Measurements from ENCODE around the gene CENPL. TPM values are rescaled to one million over a fixed set of nuclear protein-coding genes. Genes with fewer than 3 reads are reported as not detected.

The CENPL gene
- total and polyA plus RNA-seq, 9 of the 15 experiments (the other 6 are each of a cell fraction or from before 2014, with no cell fraction given): 33.0 to 52.7 (median 39.7) TPM

DNA sequence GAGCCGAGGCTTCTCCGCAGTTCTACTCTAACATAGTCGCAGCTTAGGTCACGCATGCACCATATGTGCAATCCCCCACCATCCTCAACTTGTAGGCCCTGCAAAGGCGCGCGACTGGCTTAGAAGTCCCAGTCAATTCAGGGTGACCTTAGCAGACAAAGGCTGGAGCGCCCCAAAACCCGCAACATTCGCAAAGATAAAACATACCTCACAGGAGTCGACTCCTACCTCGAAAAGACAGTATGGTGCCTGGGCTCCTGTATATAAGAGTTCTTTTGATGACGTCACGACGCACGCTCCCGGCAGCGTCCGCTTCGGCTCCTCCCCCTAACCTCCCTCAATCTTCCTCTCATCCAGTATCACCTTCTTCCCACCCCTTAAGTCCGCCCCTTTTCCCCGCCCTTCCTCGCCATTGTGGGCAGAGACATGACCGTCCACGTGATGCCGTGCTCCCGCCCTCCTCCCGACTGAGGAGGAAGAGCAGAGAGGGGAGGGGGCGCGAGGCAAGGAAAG is 43.1 kb upstream of the CENPL start, which contains the start of gene GAS5 (continued):
- peak; percentile 61; the same call in 1 of the 2 replicates for TF ChIP-seq NCOA6 (IDR thresholded peaks at IDR 0.05)
- TF ChIP-seq KAT2B (IDR thresholded peaks at IDR 0.05; ENCODE audit: low read depth, low read length): no peak
- TF ChIP-seq ILK (tag; IDR thresholded peaks at IDR 0.05; ENCODE audit: borderline replicate concordance, low read depth): no peak
- 0 out of 2 replicates have a peak, but pooled peaks have one; percentile 5 for TF ChIP-seq RFX7 (CRISPR knock-in tag; IDR thresholded peaks at IDR 0.05)
- TF ChIP-seq, protein P1, sequence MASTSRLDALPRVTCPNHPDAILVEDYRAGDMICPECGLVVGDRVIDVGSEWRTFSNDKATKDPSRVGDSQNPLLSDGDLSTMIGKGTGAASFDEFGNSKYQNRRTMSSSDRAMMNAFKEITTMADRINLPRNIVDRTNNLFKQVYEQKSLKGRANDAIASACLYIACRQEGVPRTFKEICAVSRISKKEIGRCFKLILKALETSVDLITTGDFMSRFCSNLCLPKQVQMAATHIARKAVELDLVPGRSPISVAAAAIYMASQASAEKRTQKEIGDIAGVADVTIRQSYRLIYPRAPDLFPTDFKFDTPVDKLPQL (IDR thresholded peaks at IDR 0.05; ENCODE audit: extremely low read depth, insufficient read length): peak; percentile 97
- no peak for TF ChIP-seq SIX5 (IDR thresholded peaks at IDR 0.05; ENCODE audit: borderline replicate concordance in 1 of 2, insufficient read depth in 1 of 2, low read depth in 1 of 2, low read length in 2 of 2)
- TF ChIP-seq, protein P2, sequence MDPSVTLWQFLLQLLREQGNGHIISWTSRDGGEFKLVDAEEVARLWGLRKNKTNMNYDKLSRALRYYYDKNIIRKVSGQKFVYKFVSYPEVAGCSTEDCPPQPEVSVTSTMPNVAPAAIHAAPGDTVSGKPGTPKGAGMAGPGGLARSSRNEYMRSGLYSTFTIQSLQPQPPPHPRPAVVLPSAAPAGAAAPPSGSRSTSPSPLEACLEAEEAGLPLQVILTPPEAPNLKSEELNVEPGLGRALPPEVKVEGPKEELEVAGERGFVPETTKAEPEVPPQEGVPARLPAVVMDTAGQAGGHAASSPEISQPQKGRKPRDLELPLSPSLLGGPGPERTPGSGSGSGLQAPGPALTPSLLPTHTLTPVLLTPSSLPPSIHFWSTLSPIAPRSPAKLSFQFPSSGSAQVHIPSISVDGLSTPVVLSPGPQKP (CRISPR knock-in tag; IDR thresholded peaks at IDR 0.05): no peak
- TF ChIP-seq ZNF766 (CRISPR knock-in tag; conservative IDR thresholded peaks at IDR 0.05): peak; percentile 67; the same call in 1 of the 2 replicates
- TF ChIP-seq PURB (CRISPR knock-in tag; IDR thresholded peaks at IDR 0.05; ENCODE audit: low read depth): no peak
- no peak; the same call in 1 of the 2 replicates for TF ChIP-seq CBFB (CRISPR knock-in tag; IDR thresholded peaks at IDR 0.05)
- no peak for TF ChIP-seq DIDO1 (tag; IDR thresholded peaks at IDR 0.05; ENCODE audit: low read depth)
- TF ChIP-seq RHOXF2B (CRISPR knock-in tag; conservative IDR thresholded peaks at IDR 0.05): peak; percentile 63; the same call in 1 of the 2 replicates
- no peak for TF ChIP-seq WHSC1 (IDR thresholded peaks at IDR 0.05; ENCODE audit: low read length)
- peak; percentile 75; the same call in 1 of the 2 replicates for TF ChIP-seq ESRRA (IDR thresholded peaks at IDR 0.05; ENCODE audit: borderline replicate concordance, low read depth)
- peak; percentile 28 for TF ChIP-seq PCBP1 (IDR thresholded peaks at IDR 0.05; ENCODE audit: low read depth, low read length, poor library complexity, severe bottlenecking)
- peak; percentile 87 for TF ChIP-seq PHTF2 (CRISPR knock-in tag; IDR thresholded peaks at IDR 0.05)
- no peak; the same call in 1 of the 2 replicates for TF ChIP-seq CC2D1A (IDR thresholded peaks at IDR 0.05)
- TF ChIP-seq, protein P3, sequence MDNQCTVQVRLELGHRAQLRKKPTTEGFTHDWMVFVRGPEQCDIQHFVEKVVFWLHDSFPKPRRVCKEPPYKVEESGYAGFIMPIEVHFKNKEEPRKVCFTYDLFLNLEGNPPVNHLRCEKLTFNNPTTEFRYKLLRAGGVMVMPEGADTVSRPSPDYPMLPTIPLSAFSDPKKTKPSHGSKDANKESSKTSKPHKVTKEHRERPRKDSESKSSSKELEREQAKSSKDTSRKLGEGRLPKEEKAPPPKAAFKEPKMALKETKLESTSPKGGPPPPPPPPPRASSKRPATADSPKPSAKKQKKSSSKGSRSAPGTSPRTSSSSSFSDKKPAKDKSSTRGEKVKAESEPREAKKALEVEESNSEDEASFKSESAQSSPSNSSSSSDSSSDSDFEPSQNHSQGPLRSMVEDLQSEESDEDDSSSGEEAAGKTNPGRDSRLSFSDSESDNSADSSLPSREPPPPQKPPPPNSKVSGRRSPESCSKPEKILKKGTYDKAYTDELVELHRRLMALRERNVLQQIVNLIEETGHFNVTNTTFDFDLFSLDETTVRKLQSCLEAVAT (IDR thresholded peaks at IDR 0.05): peak; percentile 85 to 93
- TF ChIP-seq ZNF217 (CRISPR knock-in tag; IDR thresholded peaks at IDR 0.05): no peak
- TF ChIP-seq ZNF507 (tag; conservative IDR thresholded peaks at IDR 0.05): no peak
- no peak for TF ChIP-seq ZNF444 (CRISPR knock-in tag; IDR thresholded peaks at IDR 0.05)
- TF ChIP-seq SMAD4 (CRISPR knock-in tag; conservative IDR thresholded peaks at IDR 0.05): no peak; the same call in 1 of the 2 replicates
- TF ChIP-seq, protein P4, sequence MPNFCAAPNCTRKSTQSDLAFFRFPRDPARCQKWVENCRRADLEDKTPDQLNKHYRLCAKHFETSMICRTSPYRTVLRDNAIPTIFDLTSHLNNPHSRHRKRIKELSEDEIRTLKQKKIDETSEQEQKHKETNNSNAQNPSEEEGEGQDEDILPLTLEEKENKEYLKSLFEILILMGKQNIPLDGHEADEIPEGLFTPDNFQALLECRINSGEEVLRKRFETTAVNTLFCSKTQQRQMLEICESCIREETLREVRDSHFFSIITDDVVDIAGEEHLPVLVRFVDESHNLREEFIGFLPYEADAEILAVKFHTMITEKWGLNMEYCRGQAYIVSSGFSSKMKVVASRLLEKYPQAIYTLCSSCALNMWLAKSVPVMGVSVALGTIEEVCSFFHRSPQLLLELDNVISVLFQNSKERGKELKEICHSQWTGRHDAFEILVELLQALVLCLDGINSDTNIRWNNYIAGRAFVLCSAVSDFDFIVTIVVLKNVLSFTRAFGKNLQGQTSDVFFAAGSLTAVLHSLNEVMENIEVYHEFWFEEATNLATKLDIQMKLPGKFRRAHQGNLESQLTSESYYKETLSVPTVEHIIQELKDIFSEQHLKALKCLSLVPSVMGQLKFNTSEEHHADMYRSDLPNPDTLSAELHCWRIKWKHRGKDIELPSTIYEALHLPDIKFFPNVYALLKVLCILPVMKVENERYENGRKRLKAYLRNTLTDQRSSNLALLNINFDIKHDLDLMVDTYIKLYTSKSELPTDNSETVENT (CRISPR knock-in tag; IDR thresholded peaks at IDR 0.05): peak; percentile 95
